ENCODE measurements around the gene SLC7A1. TPM values are rescaled to one million over a fixed set of nuclear protein-coding genes. Genes with fewer than 3 reads are reported as not detected.

The SLC7A1 gene
- total RNA-seq, 1 experiment from 2014 or later: 31.5 TPM

- in situ Hi-C loops (cut with HindIII; ENCODE audit: low pct_unique_long_range_greater_than_20kb, low sequenced_read_pairs): no loop called here
- DNase-seq (ENCODE audit: low read depth, low spot score): no peak
These were observed 4.2 kb downstream of the SLC7A1 start for GRCh38 chr13:29591310-29591709.

- no peak for DNase-seq (ENCODE audit: low read depth, low spot score)
- in situ Hi-C loops (cut with HindIII; ENCODE audit: low pct_unique_long_range_greater_than_20kb, low sequenced_read_pairs): no loop called here
These were observed 5.5 kb downstream of the SLC7A1 start for GRCh38 chr13:29589967-29590366.

GRCh38 chr13:29589234-29589633 is 6.3 kb downstream of the SLC7A1 start:
- in situ Hi-C loops (cut with HindIII; ENCODE audit: low pct_unique_long_range_greater_than_20kb, low sequenced_read_pairs): no loop called here
- DNase-seq (ENCODE audit: low read depth, low spot score): peak; percentile 48

GRCh38 chr13:29587645-29588044 is 7.8 kb downstream of the SLC7A1 start:
- in situ Hi-C loops (cut with HindIII; ENCODE audit: low pct_unique_long_range_greater_than_20kb, low sequenced_read_pairs): no loop called here
- DNase-seq (ENCODE audit: low read depth, low spot score): peak; percentile 55

- no peak for DNase-seq (ENCODE audit: low read depth, low spot score)
These were observed 12.3 kb downstream of the SLC7A1 start for GRCh38 chr13:29583073-29583785.

GRCh38 chr13:29582171-29582570 is 13.3 kb downstream of the SLC7A1 start:
- in situ Hi-C loops (cut with HindIII; ENCODE audit: low pct_unique_long_range_greater_than_20kb, low sequenced_read_pairs): no loop called here
- DNase-seq (ENCODE audit: low read depth, low spot score): no peak

More at GRCh38 chr13:29583073-29583785, 12.3 kb downstream of the SLC7A1 start:
- in situ Hi-C loops (cut with HindIII; ENCODE audit: low pct_unique_long_range_greater_than_20kb, low sequenced_read_pairs): no loop called here

GRCh38 chr13:29581666-29582065 is 13.8 kb downstream of the SLC7A1 start:
- DNase-seq (ENCODE audit: low read depth, low spot score): no peak
- in situ Hi-C loops (cut with HindIII; ENCODE audit: low pct_unique_long_range_greater_than_20kb, low sequenced_read_pairs): no loop called here

- in situ Hi-C loops (cut with HindIII; ENCODE audit: low pct_unique_long_range_greater_than_20kb, low sequenced_read_pairs): no loop called here
- DNase-seq (ENCODE audit: low read depth, low spot score): no peak
These were observed 16.4 kb downstream of the SLC7A1 start for GRCh38 chr13:29579094-29579493.

GRCh38 chr13:29578300-29579085 is 17.0 kb downstream of the SLC7A1 start:
- no peak for DNase-seq (ENCODE audit: low read depth, low spot score)
- in situ Hi-C loops (cut with HindIII; ENCODE audit: low pct_unique_long_range_greater_than_20kb, low sequenced_read_pairs): no loop called here

GRCh38 chr13:29577136-29578051 is 18.1 kb downstream of the SLC7A1 start:
- DNase-seq (ENCODE audit: low read depth, low spot score): no peak
- in situ Hi-C loops (cut with HindIII; ENCODE audit: low pct_unique_long_range_greater_than_20kb, low sequenced_read_pairs): no loop called here

GRCh38 chr13:29576581-29576980 is 18.9 kb downstream of the SLC7A1 start:
- no peak for DNase-seq (ENCODE audit: low read depth, low spot score)
- in situ Hi-C loops (cut with HindIII; ENCODE audit: low pct_unique_long_range_greater_than_20kb, low sequenced_read_pairs): no loop called here

- DNase-seq (ENCODE audit: low read depth, low spot score): no peak
- in situ Hi-C loops (cut with HindIII; ENCODE audit: low pct_unique_long_range_greater_than_20kb, low sequenced_read_pairs): no loop called here
These were observed 20.4 kb downstream of the SLC7A1 start for GRCh38 chr13:29575098-29575497.

GRCh38 chr13:29573190-29573589 is 22.3 kb downstream of the SLC7A1 start:
- in situ Hi-C loops (cut with HindIII; ENCODE audit: low pct_unique_long_range_greater_than_20kb, low sequenced_read_pairs): no loop called here
- no peak for DNase-seq (ENCODE audit: low read depth, low spot score)

GRCh38 chr13:29572575-29572974 is 22.9 kb downstream of the SLC7A1 start:
- no peak for DNase-seq (ENCODE audit: low read depth, low spot score)
- in situ Hi-C loops (cut with HindIII; ENCODE audit: low pct_unique_long_range_greater_than_20kb, low sequenced_read_pairs): no loop called here

- in situ Hi-C loops (cut with HindIII; ENCODE audit: low pct_unique_long_range_greater_than_20kb, low sequenced_read_pairs): no loop called here
- DNase-seq (ENCODE audit: low read depth, low spot score): no peak
These were observed 23.5 kb downstream of the SLC7A1 start for GRCh38 chr13:29571876-29572570.

- DNase-seq (ENCODE audit: low read depth, low spot score): no peak
- in situ Hi-C loops (cut with HindIII; ENCODE audit: low pct_unique_long_range_greater_than_20kb, low sequenced_read_pairs): no loop called here
These were observed 25.3 kb downstream of the SLC7A1 start for GRCh38 chr13:29570051-29570654.

All from SK-MEL-5 (cell line).